GM21360 (cell line): ENCODE results near the gene IGLL5.
"Not testable (repeated sequence)": the region's sequence is repeated elsewhere in the genome, so short reads cannot be mapped to it uniquely, and the experiment has no call there.

Experiments
- ATAC-seq: cut with Tn5 transposase; IDR thresholded peaks from one replicate; pipeline ENCODE4 v1.9.1; 2021; ENCODE audit warnings: mild to moderate bottlenecking, moderate library complexity; ENCODE audit not compliant: unreplicated experiment

IGLL5 gene

DNA sequence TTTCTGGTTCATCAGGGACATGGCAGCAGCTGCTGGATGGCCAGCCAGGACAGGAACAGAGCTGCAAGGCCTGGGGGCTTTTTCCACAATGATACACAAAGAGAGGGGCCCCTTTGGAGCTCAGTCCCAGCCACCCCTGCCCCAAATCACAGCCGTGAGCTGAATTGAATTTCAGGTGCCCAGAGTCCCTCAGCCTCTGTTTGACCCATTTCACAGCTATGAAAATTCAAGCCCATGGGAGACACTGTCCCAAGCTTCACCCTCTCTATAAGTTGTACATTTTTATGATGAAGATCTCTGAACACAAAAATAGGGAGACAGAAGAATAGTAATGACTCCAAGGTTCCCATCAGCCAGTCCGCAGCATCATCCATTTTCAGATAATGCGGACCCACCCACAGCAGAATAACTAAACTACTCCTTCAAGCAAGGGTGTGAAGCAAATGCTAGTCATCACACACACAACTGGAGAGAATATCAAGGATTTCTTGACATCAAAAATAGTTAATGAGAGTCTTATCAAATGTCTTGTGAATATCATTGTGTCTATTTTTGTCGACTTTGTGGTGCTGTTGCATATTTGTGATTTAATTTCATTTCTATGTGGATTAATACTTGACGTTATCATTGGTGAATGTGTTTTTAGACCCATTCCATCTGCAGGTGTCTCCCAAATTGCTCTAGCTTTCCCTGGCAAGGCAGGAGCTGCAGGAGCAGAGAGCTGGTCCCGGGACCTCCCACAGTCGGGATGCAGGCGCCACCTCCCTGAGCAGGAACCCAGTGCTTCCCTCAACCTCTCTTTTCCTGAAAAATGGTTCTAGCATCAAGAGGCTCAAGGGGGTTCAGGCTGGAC, 24.7 kb downstream of the IGLL5 start:
- ATAC-seq, result no peak

DNA sequence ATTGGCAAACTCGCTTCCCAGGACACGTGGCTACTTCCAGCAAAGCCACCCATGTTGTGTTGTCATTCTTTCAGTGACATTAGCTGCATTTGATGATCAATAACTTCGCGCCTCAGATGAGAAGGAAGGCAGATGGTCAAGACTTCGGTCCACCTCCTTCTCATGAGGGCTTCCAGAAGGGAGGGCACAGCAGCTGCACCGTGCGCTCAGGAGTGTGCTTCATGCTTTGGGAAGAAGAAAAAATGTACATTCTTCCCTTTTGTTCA, 25.3 kb downstream of the IGLL5 start:
- no peak for ATAC-seq

GRCh38 chr22:22913989-22914388, 26.4 kb downstream of the IGLL5 start:
- no peak for ATAC-seq

DNA sequence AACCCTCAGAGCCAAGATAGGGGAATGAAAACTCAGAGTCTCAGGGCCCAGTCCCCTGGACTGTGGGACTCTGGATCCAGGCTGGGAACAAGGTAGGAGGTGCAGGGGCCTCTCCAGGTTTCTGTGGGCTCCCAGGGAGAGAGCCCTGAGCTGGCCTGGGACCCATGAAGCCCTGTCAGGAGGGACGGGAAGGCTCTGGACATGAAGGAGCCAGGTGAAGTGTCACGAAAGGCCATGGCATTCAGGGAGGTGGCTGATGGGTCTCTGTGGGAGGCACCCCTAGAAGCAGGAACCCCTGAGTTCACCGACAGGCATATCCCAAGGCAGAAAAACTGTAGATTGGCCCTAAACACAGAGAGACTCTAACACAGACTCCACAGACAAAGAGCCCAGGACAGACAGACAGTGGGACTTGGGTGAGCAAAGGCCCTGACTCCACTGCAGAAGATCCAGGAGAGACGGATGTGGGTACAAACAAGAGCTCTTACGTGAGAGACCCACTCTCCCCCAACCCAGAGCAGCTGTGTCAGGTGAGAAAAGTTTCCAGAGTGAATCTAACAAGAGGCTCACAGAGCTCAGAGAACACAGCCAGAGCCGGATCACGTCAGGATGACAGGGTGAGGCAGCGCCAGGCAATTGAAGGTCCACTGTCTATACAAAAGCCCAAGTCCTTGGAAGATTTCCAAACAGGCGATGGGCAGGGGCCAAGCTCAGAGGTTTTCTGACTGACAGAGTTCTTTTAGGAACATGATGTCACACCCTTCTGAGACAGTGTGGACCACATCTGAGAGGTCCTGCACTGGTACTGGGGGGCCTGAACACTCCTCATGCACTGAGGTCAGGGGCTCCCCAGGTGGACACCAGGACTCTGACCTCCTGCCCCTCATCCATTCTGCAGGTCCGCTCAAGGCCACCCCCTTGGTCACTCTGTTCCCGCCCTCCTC, 27.4 kb downstream of the IGLL5 start:
- no peak for ATAC-seq

GRCh38 chr22:22915670-22916035, 28.0 kb downstream of the IGLL5 start:
- ATAC-seq, result no peak

GRCh38 chr22:22916215-22916951, 28.8 kb downstream of the IGLL5 start:
- no peak for ATAC-seq

DNA sequence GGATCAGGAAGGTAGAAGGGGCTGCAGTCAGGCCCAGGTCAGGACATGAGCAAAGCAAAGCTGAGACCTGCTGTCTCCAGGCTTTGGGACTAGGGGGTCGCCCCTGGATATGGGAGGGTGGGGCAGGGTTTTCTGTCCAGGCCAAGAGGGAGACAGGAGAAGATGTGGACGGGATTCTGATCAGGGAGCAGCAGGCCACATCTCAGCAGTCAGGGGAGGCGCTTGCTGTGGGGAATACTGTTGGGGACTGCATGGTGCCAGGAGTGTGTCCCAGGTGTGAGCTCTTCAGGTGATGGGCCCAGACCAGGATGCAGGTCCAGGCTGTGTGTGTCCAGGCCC, 29.3 kb downstream of the IGLL5 start:
- ATAC-seq, result no peak

DNA sequence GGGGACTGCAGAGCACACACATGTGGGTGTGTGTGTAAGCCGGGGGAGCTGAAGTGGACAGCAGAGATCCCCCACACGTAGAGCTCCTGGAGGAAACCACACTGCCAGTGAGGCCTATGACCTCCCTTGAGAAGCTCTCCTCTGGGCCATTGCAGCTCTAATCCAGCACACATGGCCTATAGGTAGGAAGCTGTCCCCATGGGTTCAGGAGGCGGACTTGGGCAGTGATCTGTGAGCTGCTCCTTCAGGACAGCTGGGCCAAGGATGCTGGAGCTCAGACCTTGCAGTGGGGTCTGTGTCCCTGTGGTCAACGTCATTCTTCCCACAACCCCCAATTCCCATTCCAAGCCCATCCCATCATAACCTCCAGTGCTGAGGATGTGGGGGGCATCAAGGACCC, 29.8 kb downstream of the IGLL5 start:
- ATAC-seq, result no peak

GRCh38 chr22:22918297-22918965, 30.8 kb downstream of the IGLL5 start:
- no peak for ATAC-seq

- ATAC-seq, result no peak
Measured at GRCh38 chr22:22919041-22919440, 31.4 kb downstream of the IGLL5 start.

GRCh38 chr22:22920104-22920654, 32.6 kb downstream of the IGLL5 start:
- ATAC-seq, result no peak

DNA sequence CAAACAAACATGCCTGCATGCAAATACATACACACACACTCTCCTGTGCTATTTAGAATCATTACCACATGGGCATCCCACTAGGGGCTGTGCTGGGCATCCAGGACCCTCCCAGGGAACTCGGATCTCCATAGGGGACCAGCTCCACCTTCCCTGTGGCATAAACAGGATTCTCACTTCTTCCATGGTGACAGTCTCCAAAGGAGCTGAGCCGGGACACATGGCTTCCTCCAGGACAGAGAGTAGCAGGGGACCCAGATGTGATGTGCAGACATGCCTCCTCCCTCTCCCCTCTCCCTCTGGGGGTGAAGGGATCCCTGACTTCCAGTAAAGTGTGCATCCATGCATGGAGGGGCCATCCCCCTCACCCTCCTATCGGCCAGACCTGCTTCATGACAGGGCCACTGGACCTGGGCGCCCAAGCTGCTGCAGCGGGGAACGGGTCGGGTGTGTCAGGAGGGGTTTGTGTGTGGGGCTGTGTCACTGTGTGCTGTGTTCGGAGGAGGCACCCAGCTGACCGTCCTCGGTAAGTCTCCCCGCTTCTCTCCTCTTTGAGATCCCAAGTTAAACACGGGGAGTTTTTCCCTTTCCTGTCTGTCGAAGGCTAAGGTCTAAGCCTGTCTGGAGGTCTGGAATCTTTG, 33.4 kb downstream of the IGLL5 start:
- ATAC-seq, result no peak

- no peak for ATAC-seq
Measured at GRCh38 chr22:22921575-22921974, 34.0 kb downstream of the IGLL5 start.

GRCh38 chr22:22922092-22922953, 34.7 kb downstream of the IGLL5 start:
- not testable (repeated sequence) for ATAC-seq

- ATAC-seq, result no peak
Measured at GRCh38 chr22:22922954-22923319, 35.3 kb downstream of the IGLL5 start.

- ATAC-seq, result no peak
Measured at GRCh38 chr22:22923379-22923778, 35.8 kb downstream of the IGLL5 start.

- ATAC-seq, result no peak
Measured at GRCh38 chr22:22923930-22924329, 36.3 kb downstream of the IGLL5 start.

DNA sequence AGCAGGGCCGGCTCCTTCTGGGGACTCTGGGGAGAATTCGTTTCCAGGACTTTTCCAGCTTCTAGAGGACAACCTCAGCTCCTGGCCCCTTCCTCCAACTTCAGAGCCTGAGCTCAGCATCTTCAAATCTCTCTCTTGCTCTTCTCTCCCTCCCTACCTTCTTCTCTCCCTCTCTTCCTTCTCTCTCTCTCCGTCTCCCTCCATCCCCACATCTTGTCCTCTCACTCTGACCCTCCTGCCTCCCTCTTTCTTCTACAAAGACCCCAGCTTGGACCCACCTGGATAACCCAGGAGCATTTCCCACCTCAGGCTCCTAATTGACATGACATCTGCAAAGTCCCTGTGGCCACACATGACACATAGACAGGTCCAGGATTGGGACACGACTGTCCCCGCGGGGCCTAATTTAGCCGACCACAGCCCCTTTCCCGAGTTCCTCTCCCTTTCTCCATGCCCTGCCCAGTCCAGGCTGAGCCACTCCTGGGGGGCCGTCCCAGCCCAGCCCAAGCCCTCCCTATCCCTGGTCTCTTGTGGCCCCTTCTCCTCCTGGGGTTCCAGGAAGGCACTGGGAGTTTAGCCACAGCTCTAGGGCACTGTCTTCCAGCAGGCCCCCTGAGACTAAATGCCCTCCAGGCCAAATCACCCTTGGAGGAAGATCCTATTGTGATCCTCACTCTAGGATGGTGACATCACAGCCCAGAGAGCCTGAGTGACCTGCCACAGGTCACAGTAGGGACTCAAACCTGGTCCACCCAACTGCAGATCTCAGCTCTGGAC, 36.9 kb downstream of the IGLL5 start:
- no peak for ATAC-seq
